GM19193 (cell line): ENCODE measurements around the gene STYXL2.

Experiments
- POLR2A ChIP-seq: IDR thresholded peaks from 4 replicates; pipeline ENCODE4 v1.6.1; 2011; ENCODE audit not compliant: insufficient read depth, insufficient read length; ENCODE audit errors: extremely low read depth

STYXL2 gene

GRCh38 chr1:167128261-167129227 is 34.7 kb downstream of the STYXL2 start:
- TF ChIP-seq POLR2A, result no peak

- no peak for TF ChIP-seq POLR2A
Observed at GRCh38 chr1:167130829-167131510, 37.1 kb downstream of the STYXL2 start.

- no peak for TF ChIP-seq POLR2A
Observed at GRCh38 chr1:167132301-167133010, 38.6 kb downstream of the STYXL2 start.

- no peak for TF ChIP-seq POLR2A
Observed at GRCh38 chr1:167135281-167135840, 41.5 kb downstream of the STYXL2 start.

- TF ChIP-seq POLR2A, result no peak
Observed at GRCh38 chr1:167136191-167136614, 42.3 kb downstream of the STYXL2 start.

GRCh38 chr1:167136806-167137205 is 42.9 kb downstream of the STYXL2 start:
- TF ChIP-seq POLR2A, result no peak

GRCh38 chr1:167137332-167137781 is 43.5 kb downstream of the STYXL2 start:
- no peak for TF ChIP-seq POLR2A

- TF ChIP-seq POLR2A, result no peak
Observed at GRCh38 chr1:167137793-167138510, 44.1 kb downstream of the STYXL2 start.

GRCh38 chr1:167138703-167139102 is 44.8 kb downstream of the STYXL2 start:
- TF ChIP-seq POLR2A, result no peak

- TF ChIP-seq POLR2A, result no peak
Observed at GRCh38 chr1:167141963-167142362, 48.1 kb downstream of the STYXL2 start.
